Measurements from ENCODE around the gene GMCL2.
A peak's percentile ranks its signal among the peaks of the same experiment; 100 is the strongest.

Gene GMCL2

GRCh38 chr5:178192787-178193186, 5.6 kb upstream of the GMCL2 start:
- H3K27ac Mint-ChIP-seq = no peak overlapping the region
- no peaks in the 10 kb centered on the region for H3K36me3 Mint-ChIP-seq (ENCODE audit: low read depth)
- H3K27me3 Mint-ChIP-seq = peaks cover 19% of the 10 kb centered on the region
- ATAC-seq (no peak), DNase-seq (no peak)
- peaks cover 13% of the 10 kb centered on the region for H3K4me1 Mint-ChIP-seq
- no peaks in the 10 kb centered on the region for H3K9me3 Mint-ChIP-seq
- no peak overlapping the region for H3K4me3 Mint-ChIP-seq

DNA sequence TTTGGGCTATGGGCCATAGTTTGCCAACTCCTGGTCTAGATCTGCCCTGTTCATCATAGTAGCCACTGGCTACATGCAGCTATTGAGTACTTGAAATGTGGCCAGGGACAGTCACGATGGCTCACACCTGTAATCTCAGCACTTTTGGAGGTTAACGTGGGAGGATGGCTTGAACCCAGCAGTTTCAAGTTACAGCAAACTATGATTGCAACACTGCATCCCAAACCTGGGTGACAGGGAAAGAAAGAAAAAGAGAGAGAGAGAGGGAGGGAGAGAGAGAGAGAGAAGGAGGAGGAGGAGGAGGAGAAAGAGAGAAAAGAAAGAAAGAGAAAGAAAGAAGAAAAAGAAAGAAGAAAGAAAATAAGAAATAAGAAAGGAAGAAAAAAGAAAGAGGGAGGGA, 5.1 kb upstream of the GMCL2 start:
- DNase-seq (no peak), ATAC-seq (no peak)
- Mint-ChIP-seq H3K36me3 (ENCODE audit: low read depth) (no peaks in the 10 kb centered on the region), H3K9me3 (no peaks in the 10 kb centered on the region), H3K4me1 (peaks cover 13% of the 10 kb centered on the region), H3K27me3 (peaks cover 19% of the 10 kb centered on the region), H3K4me3 (no peak overlapping the region), H3K27ac (no peak overlapping the region)

- ATAC-seq = no peak
- no peak overlapping the region for H3K4me3 Mint-ChIP-seq
Measured at GRCh38 chr5:178191661-178192060, 4.5 kb upstream of the GMCL2 start.

DNA sequence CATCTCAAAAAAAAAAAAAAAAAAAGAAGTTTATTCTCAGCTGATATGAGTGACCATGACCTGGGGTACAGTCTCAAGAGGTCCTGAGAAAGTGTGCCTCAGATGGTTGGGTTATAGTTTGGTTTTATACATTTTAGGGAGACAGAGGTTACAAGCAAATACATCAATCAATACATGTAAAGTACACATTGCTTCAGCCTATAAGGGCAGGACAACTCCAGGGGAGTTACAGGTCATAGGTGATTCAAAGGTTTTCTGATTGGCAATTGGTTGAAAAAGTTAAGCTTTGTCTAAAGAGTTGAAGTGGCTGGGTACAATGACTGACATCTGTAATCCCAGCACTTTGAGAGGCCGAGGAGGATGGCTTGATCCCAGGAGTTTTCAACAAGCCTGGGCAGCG, 2.3 kb upstream of the GMCL2 start:
- no peak overlapping the region for H3K27ac Mint-ChIP-seq
- H3K36me3 Mint-ChIP-seq (ENCODE audit: low read depth) = no peaks in the 10 kb centered on the region

More at GRCh38 chr5:178191661-178192060, 4.5 kb upstream of the GMCL2 start:
- Mint-ChIP-seq H3K27ac (no peak overlapping the region), H3K4me1 (peaks cover 14% of the 10 kb centered on the region), H3K27me3 (peaks cover 19% of the 10 kb centered on the region), H3K9me3 (no peaks in the 10 kb centered on the region), H3K36me3 (ENCODE audit: low read depth) (no peaks in the 10 kb centered on the region)
- no peak for DNase-seq

GRCh38 chr5:178186427-178186826, 744 bp downstream of the GMCL2 start:
- Mint-ChIP-seq H3K27me3 (no peaks in the 10 kb centered on the region), H3K9me3 (no peaks in the 10 kb centered on the region), H3K36me3 (ENCODE audit: low read depth) (no peaks in the 10 kb centered on the region), H3K4me3 (no peak overlapping the region), H3K27ac (no peak overlapping the region), H3K4me1 (peaks cover 8% of the 10 kb centered on the region)
- ATAC-seq = peak; percentile 61
- no peak for DNase-seq

More for the DNA sequence above, 2.3 kb upstream of the GMCL2 start:
- no peaks in the 10 kb centered on the region for H3K9me3 Mint-ChIP-seq
- DNase-seq (no peak), ATAC-seq (no peak)
- H3K4me3 Mint-ChIP-seq = no peak overlapping the region
- peaks cover 14% of the 10 kb centered on the region for H3K27me3 Mint-ChIP-seq
- H3K4me1 Mint-ChIP-seq = peaks cover 16% of the 10 kb centered on the region

- no peak overlapping the region for H3K4me3 Mint-ChIP-seq
- no peaks in the 10 kb centered on the region for H3K9me3 Mint-ChIP-seq
- ATAC-seq (no peak), DNase-seq (no peak)
- H3K36me3 Mint-ChIP-seq (ENCODE audit: low read depth) = no peaks in the 10 kb centered on the region
- H3K27ac Mint-ChIP-seq = no peak overlapping the region
- peaks cover 8% of the 10 kb centered on the region for H3K4me1 Mint-ChIP-seq
- H3K27me3 Mint-ChIP-seq = peaks cover 3% of the 10 kb centered on the region
Measured at GRCh38 chr5:178182158-178182876, 4.9 kb downstream of the GMCL2 start.

DNA sequence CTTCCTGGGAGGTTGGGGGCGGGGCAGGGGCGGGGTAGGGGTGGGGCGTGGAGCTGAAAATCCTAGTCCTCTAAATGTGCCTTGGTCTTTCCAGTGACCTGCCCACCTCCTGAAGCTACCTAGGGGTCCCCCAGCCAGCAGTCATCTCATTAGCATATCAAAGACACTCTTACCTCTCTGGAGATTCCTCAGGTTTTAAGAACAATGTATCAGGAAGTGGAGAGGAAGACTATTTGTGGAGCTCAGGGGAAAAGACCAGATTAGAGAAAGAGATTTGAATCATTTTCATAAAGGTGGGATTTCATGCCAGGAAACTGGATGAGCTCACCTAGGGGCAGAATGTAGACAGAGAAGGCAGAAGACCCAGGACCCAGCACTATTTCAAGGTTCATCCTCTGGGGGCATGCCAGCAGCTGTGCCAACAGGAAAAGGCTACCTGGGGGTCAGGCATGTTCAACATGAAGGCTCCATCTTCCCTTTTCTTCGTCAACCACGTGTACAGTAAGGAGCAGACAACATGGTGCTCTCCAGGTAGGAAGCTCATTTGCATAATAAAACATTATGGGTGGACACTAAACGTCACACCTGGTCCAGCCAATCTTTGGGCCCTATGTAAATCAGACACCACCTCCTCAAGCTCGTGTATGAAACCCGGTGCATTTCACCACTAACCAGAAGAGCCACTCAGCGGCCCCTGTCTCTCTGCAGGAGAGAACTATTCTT, 6.9 kb downstream of the GMCL2 start:
- no peaks in the 10 kb centered on the region for H3K9me3 Mint-ChIP-seq
- no peak overlapping the region for H3K4me3 Mint-ChIP-seq
- H3K36me3 Mint-ChIP-seq (ENCODE audit: low read depth) = no peaks in the 10 kb centered on the region
- no peak overlapping the region for H3K27ac Mint-ChIP-seq
- peaks cover 5% of the 10 kb centered on the region for H3K4me1 Mint-ChIP-seq
- ATAC-seq (no peak), DNase-seq (no peak)
- peaks cover 3% of the 10 kb centered on the region for H3K27me3 Mint-ChIP-seq

DNA sequence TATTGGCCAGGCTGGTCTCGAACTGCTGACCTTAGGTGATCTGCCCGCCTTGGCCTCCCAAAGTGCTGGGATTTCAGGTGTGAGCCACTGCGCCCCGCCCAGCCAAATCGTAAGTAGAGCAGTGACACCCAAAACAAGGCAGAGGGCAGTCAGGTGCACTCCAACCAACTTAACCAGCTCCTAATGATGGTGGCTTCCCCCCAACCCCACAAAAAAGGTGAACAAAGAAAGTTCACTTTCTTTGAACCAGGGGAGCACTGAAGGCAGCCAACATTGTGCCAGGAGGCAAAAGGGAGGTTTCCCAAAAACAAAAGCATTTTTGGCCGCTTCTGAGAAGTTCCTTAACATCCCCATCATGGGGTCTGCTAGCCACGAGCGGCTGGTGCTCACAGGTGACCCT, 9.6 kb downstream of the GMCL2 start:
- ATAC-seq (no peak), DNase-seq (no peak)
- Mint-ChIP-seq H3K27me3 (peaks cover 3% of the 10 kb centered on the region), H3K4me1 (peaks cover 5% of the 10 kb centered on the region), H3K4me3 (no peak overlapping the region), H3K27ac (no peak overlapping the region), H3K9me3 (no peaks in the 10 kb centered on the region), H3K36me3 (ENCODE audit: low read depth) (no peaks in the 10 kb centered on the region)

DNA sequence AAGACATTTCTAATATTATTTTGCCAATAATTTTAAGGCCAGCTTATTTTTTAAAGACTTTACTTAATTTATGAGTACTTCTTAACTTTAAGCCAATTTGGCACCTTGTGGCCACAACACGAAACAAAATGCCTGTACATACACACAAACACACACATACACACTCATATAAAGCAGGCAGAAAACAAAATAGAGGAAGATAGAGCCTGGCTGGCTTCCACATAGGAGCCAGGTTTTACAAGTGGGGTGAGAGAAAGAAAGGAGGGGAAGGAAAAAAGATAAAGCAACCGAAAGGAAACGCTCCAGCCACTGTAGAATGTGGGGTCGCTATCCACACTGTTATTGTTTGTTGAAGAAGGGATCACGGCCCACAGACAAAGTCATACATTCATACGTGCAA, 10.4 kb downstream of the GMCL2 start:
- no peaks in the 10 kb centered on the region for H3K4me1 Mint-ChIP-seq
- no peak overlapping the region for H3K27ac Mint-ChIP-seq
- peaks cover 3% of the 10 kb centered on the region for H3K27me3 Mint-ChIP-seq
- no peaks in the 10 kb centered on the region for H3K9me3 Mint-ChIP-seq
- ATAC-seq (no peak), DNase-seq (no peak)
- no peaks in the 10 kb centered on the region for H3K36me3 Mint-ChIP-seq (ENCODE audit: low read depth)
- H3K4me3 Mint-ChIP-seq = no peak overlapping the region

GRCh38 chr5:178174456-178174855, 12.7 kb downstream of the GMCL2 start:
- Mint-ChIP-seq H3K4me1 (no peaks in the 10 kb centered on the region), H3K27me3 (peaks cover 3% of the 10 kb centered on the region), H3K27ac (no peak overlapping the region), H3K9me3 (no peaks in the 10 kb centered on the region), H3K36me3 (ENCODE audit: low read depth) (no peaks in the 10 kb centered on the region), H3K4me3 (no peak overlapping the region)
- DNase-seq (no peak), ATAC-seq (no peak)

- H3K36me3 Mint-ChIP-seq (ENCODE audit: low read depth) = no peaks in the 10 kb centered on the region
- H3K9me3 Mint-ChIP-seq = no peaks in the 10 kb centered on the region
- ATAC-seq (no peak), DNase-seq (no peak)
- no peaks in the 10 kb centered on the region for H3K4me1 Mint-ChIP-seq
- H3K27me3 Mint-ChIP-seq = peaks cover 3% of the 10 kb centered on the region
- no peak overlapping the region for H3K4me3 Mint-ChIP-seq
- no peak overlapping the region for H3K27ac Mint-ChIP-seq
Measured at GRCh38 chr5:178170455-178170854, 16.7 kb downstream of the GMCL2 start.

DNA sequence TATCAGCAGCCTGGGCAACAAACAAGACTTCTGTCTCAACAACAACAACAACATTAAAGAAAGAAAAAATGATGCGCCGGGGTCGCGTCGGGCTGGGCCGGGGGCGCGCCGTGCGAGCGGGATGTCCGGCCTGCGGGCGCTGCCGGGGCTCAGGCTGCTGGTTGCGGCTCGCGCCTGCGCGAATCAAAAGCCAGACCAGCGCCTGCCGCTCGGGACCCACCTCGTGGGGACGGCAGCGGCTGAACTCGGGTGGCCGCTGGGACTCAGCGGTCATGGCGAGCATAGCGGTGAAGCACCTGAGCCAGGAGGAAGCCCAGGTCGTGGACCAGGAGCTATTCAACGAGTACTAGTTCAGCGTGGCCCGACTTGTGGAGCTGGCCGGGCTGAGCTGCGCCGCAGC, 21.6 kb downstream of the GMCL2 start:
- Mint-ChIP-seq H3K36me3 (ENCODE audit: low read depth) (no peaks in the 10 kb centered on the region), H3K4me1 (peaks cover 3% of the 10 kb centered on the region), H3K9me3 (no peaks in the 10 kb centered on the region), H3K4me3 (no peak overlapping the region), H3K27ac (no peak overlapping the region), H3K27me3 (peaks cover 15% of the 10 kb centered on the region)
- ATAC-seq (no peak), DNase-seq (no peak)

- H3K4me1 Mint-ChIP-seq = peaks cover 3% of the 10 kb centered on the region
- no peaks in the 10 kb centered on the region for H3K36me3 Mint-ChIP-seq (ENCODE audit: low read depth)
- DNase-seq (peak; percentile 95), ATAC-seq (peak; percentile 97)
- no peak overlapping the region for H3K4me3 Mint-ChIP-seq
- peaks cover 15% of the 10 kb centered on the region for H3K27me3 Mint-ChIP-seq
- H3K9me3 Mint-ChIP-seq = no peaks in the 10 kb centered on the region
- no peak overlapping the region for H3K27ac Mint-ChIP-seq
Measured at GRCh38 chr5:178163772-178164735, 23.1 kb downstream of the GMCL2 start.

DNA sequence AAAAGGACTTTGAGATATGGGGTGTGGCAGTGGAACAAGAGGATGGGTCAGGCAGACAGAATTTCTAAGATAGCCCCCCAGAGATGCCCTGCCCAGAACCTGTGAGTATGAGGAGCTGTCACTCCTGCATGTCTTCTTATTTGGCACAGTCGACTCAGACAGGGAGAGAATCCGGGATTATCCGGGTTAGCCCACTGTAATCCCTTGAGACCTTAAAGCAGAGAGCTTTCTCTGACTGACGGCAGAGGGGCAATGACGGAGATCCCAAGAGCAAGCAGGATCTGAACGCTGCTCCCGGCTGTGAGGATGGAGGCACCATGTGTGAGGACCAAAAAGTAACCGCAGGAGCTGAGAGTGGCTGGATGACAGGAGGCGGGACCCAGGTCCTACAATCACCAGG, 24.7 kb downstream of the GMCL2 start:
- Mint-ChIP-seq H3K27me3 (peaks cover 15% of the 10 kb centered on the region), H3K4me3 (no peak overlapping the region), H3K27ac (no peak overlapping the region), H3K9me3 (no peaks in the 10 kb centered on the region), H3K36me3 (ENCODE audit: low read depth) (no peaks in the 10 kb centered on the region), H3K4me1 (peaks cover 3% of the 10 kb centered on the region)
- no peak for DNase-seq
- ATAC-seq = no peak

Measured in activated naive CD8-positive, alpha-beta T cell treated with anti-CD3 and anti-CD28 coated beads, Interleukin-2, amount 50 U/mL, for 24 hours (primary cell).